ENCODE data around the gene CCDC187.

The CCDC187 gene

DNA sequence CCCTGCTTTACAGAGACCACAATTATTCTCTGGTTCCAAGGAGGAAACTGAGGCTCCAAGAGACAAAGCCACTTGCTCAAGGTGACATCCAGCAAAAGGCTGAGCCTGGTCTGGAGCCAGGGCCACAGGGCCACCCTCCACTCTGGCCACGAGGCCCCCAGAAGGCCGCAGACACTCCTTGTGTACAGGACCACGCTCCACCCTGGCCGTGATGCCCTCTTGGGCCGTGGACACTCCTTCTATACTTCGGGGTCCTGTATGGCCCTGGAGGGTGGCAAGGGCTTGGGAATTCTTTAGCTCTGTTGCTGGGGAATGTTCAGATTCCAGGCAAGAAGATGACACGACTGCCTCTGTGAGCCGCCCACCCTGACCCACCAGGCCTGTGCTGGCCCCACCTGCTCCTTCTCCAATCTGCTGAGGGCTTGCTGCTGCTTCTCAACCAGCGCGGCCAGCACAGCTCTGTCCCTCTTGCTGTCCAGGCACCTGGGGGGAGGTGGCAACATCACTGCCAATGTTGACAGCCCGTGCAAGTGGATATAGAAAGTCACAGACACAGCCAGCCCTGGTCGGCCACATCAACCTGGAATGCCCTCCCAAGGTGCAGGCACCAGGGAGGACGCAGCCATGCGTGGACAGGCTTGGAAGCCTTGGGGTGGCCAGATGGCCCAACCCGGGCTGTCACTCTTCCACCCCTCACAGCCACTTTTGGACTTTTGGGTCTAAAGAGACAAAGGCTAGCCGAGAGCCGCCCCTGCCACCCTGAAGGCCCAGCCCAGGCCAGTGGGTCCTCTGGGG, 38.1 kb downstream of the CCDC187 start:
- no peak for DNase-seq

DNA sequence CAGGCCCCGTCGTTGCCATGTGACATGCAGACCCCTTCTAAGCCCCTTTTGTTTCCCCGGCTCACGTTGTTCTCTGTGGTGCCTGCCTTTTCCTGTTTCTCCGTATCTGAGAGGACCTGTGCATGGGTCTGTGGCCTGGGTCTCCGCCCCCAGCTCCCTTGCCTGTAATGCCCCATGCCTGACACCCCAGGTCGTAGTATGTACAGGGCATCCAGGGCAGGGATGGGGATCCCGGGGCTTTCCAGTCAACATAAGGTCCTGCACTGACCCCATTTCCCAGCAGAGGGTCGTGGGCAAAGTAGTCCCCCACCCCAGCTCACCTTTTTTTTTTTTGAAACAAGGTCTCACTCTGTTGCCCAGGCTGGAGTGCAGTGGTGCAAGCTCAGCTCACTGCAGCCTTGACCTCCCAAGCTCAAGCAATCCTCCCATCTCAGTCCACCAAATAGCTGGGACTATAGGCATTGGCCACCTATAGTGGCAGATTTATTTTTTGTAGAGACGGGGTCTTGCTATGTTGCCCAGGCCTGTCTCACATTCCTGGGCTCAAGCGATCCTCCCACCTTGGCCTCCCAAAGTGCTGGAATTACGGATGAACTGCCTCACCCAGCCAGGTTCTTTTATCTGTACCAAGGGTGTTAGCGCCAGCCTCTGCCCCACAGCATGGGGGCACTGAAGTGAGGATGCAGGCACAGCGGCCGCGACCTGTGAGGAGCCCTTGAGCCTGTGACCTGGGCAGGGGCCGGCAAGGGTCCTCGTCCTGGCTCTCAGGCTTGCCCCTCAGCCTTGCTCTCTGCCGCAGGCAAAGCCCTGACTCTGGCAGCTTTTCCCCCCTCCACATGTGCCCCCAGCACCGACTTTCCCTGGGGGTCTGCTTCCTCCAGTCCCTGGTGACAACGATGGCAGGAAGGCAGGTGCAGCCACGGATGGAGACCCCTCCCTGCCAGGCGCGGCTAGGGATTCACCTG, 39.2 kb downstream of the CCDC187 start:
- no peak for DNase-seq

DNA sequence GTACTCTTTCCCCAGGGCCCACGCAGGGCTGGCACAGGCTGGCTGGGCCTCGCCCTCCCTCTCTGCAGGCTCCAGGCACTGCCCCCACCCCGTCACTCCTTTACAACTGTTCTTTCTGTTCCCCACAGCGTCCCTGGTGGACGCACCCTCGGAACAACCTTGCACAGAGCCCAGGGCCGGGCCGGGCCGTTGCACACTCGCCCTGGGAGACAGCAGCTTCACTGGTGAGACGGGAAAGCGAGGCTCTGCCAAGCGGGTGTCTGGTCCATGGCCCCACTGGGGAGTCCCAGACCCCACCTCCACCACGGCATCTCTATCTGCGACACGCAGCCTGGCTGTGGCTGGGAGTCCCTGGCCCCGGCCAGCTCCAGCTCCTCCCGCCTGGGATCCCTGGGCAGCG, 39.9 kb downstream of the CCDC187 start:
- DNase-seq = peak; percentile 21

DNA sequence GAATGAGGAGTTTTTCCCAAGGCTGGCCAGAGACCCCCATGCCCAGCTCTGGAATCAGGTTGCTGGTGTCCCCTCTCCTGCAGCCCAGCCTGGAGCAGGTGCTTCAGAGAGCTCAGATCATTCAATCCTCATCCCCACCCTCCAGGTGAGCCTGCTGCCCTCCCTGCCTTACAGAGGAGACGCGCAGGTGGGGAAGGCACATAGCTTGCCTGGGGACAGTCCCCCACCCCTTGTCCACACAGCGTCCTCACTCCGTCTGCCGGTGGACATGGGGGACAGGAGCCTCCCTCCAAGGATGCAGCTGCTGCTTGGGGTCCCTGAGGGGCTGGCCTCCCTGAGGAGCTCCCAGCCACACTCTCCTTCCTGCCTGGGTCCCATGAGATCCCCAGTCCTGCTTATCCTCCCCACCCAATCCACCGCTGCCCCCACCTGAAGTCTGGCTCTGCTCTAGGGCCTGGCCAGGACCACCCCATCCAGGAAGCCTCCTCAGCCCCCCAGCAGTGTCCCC, 41.2 kb downstream of the CCDC187 start:
- DNase-seq = no peak

DNA sequence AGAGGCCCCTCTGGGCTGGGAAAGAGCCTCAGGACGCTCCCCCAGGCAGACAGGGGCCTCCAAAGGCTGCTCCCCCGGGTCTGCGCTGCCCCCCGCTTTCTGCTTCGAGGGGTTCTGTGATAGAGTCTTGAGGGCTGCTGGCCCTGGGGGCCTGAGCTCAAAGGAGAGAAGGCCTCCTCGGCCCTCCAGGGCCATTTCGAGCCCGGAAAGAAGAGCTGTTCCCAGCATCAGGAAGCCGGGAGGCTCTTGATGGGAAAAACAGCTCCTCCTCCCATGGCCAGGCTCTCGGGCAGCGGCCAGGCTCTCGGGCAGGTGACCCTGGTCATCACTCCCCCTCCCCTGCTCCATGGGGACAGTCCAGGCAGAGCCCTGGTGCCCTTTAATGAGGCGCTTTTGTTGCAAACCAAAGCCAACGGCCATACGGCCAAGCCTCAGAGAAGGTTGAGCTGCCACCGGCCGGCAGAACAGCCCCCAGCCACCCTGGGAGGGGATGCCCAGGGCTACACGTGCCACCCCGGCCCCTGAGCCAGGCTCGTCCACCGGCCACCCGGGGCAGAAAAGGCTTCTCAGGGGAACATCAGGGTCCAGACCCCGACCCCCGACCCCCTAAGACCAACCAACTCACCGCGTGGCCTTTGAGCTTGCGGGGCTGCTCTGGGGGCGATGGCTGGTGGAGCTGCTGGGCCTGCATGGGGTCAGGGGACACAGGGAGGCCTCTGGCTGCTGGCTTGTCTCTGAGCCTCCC, 42.0 kb downstream of the CCDC187 start:
- no peak for DNase-seq

DNA sequence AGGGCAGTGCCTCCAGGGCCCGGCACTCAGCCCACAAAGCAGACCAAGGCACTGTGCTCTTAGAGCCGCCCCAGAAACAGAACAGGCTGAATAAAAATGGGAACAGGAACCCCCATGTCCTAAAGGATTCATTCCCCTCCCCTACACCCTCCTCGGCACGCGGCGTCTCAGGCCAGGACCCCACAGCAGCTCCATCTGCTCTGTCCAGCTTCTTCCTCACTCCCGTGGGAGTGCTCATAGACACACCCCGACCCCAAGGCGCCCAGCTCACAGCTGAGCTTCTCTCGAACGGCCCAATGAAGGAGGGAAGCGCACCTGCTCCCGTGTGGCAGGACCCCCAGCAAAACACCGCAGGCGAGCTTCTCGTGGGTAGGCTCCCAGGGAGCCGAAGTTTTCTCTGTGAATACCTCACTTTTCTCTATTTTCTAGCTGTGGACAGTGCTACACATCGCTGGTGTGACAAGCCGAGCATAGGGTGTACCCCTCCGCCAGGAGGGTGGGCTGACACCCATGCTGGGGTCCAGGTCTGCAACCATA, 42.9 kb downstream of the CCDC187 start:
- no peak for DNase-seq

DNA sequence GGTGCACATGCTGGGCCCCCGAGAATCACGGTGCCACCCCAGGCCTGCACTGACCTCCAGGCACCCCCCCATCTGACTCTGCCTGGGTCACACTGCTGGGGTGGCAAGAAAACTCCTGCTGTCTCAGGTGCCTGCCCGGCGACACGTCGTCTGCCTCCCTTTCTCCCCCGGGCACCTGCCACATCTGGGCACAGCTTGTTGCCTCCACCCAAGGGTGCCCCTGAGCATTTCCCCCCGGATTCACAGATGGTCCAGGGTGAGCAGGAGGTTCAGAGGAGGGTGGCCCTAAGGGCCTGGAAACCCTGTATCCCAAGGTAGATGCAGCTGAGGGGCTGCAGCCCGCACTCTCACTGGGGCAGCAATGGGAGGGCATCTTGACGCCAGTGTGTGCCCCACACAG, 43.4 kb downstream of the CCDC187 start:
- no peak for DNase-seq

DNA sequence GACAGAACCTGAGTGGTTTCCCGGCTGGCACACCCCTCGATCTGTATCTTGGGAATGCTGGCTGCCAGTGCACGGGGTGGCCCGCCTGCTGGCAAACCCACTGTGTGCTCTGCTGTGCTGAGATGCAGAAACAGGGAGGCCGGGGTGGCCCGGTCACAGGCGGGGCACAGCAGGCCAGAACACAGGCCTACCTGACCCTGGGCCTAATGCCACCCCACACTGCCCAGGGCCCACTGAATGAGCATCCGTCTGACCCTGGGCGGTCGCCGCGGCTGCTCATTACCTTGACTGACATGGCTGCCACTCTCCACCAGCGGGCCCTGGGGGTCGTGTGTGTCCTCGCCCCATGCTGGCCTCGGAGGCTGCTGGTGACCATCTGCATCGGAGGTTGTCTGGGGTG, 44.1 kb downstream of the CCDC187 start:
- DNase-seq = no peak

DNA sequence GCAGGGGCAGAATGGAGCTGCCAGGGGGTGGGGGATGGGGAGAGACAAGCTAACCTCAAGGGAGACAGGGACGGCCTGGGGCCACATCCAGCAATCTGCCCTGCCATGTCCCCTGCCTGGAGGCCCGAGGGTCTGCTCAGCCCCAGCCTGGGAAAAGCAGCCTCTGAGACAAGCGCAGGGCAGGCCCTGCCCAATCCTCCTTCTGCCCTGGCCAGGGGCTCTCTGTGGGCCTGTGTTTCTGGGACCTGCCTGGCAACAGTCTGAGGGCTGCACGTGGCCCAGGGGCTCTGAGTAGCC, 44.4 kb downstream of the CCDC187 start:
- DNase-seq = no peak

DNA sequence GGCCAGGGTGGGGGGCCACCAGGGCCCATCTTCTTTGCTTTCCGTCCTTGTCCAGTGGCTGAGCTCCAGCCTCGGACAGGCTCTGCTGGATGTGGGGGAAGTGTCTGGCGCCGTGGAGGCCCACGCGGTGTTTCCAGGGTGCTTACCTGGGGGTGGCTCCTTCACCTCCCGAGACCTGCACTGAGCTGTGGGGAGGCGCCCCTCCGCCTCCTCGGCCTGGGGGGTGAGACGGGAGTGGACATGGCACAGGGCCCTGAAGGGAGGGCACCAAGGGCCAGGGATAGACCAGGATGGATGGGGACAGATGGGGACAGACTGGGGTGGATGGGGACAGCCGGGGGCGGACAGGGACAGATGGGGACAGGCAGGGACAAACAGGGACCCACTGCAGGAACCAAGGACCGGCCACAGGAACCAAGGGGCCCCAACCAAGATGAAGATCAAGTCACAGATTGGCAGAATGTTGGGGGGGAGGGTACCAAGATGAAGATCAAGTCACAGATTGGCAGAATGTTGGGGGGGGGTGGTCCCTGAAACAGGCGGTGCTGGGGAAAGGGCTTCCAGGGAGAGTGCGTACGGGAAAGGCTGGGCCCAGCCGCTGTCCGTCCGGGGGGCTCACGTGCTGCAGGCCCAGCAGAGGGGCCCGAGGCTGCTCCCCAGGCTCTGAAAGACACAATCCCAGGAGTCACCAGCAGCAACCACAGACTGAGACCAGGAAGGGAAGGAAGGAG, 44.9 kb downstream of the CCDC187 start:
- DNase-seq = no peak

DNA sequence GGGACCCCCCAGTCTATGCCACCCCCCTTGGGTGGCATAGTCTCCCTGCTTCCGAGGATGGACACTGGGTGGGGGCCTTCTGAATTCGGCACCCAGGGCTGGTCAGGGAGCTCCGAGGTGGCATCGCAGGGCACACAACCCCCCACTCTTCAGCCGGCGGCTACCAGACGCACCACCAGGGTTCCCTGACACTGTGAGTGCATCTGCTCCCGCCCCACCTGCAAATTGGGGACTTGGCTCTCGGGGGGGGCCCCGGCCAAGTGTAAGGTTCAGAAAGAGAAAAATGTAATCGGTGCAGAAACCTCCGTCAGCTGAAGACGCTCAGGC, 45.6 kb downstream of the CCDC187 start:
- DNase-seq = no peak

DNA sequence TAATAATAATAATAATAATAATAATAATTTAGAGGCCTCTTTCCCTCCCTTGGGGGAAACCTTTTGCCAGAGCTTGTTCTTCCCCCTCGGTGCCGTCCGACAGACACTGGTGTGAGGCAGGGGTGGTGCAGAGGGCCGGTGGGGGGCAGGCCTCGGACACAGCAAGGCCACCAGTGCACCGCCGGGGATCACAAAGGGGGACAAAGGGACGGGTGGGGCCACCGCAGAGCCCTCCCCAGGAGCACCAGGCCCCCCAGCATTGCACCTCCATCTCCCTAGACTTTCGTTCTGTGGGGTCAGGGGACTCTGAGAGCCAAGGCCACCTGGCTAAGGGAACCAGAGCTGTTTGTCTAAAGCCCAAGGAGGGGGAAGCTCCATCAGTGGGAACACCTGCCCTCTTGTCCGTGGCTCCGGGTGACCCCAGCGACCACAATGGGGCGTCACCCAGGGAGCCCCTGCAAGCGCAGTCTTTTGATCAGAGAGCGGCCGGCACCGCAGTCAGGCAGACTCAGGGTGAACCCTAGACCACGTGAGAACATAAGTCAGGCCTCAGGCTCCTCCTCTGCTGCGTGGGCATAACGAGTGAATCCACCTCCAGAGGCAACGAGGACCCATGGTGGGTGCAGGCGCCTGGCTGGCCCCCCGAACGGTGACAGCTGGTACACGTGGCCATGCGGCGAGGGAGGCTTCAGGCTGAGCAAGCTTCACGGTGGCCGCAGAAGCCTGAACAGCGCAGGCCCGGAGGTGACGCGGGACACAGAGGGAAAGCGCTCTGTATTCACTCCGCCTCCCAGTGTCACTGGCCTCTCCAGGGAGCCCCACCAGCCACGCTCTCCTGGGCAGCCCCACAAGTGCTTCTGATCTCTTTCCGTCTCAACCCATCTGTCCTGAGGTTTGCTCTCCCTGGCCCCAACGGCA, 46.3 kb downstream of the CCDC187 start:
- no peak for DNase-seq

DNA sequence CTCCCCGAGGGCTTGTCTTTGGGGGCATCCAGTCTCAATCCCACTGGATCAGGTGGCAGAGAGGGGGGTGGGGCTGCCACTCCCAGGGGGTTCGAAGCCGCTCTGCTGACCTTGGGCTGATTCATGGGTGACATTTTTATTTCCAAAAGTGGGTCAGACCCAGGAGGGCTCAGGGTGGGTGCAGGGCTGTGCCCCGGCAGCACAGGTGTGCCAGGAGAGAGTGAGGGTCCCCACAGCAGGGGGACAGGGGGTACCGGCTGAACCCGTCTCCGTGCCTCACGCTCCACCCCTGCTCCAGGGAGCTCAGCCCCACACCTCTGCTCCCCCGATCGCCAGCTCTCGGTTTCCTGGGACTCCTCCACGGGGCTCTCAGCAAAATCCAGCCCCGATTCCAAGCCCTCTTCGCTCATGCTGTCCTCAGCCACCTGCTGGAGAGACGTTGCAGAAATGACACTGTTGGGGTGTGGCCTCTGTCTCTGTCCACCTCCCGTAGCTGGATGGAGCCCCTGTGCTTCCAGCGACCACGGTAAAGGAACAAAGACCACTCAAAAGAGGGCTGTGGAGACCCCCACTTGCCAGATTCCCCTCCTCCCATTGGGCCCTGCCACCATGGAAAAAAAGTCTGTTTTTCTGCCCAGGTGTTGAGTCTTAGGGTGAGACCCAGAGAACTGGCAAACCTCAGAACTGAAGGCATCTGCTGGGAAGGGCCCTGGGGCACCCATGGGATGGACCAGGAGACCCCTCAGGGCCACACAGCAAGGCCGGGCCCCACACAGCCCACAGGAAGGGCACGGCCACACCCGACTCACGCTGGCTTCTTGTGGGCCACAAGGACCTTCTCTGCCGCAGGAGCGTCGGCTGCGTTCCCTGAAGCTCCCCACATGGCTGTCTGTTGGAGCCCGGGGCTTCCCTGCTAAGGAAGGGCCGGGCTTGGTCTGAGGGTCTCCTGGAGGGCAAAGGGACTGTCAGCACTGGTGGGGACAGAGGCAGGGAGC, 47.7 kb downstream of the CCDC187 start:
- DNase-seq = no peak

DNA sequence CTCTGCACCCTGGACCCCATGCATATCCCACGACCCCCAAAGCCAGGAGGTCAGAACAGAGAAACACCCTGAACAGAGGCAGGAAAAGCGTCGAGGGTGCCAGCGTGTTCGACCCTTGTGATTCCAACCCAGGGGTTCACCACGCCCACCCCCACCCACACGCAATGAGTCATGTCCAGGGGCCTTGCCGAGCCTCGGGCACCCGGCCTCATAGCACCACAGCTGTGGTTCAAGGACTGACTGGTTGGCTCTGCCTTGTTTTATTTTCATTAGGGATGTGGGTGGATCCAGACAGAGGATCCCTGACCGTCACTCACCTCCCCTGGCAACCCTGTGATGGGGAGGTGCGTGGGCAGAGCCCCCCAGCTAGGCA, 48.7 kb downstream of the CCDC187 start:
- no peak for DNase-seq

DNA sequence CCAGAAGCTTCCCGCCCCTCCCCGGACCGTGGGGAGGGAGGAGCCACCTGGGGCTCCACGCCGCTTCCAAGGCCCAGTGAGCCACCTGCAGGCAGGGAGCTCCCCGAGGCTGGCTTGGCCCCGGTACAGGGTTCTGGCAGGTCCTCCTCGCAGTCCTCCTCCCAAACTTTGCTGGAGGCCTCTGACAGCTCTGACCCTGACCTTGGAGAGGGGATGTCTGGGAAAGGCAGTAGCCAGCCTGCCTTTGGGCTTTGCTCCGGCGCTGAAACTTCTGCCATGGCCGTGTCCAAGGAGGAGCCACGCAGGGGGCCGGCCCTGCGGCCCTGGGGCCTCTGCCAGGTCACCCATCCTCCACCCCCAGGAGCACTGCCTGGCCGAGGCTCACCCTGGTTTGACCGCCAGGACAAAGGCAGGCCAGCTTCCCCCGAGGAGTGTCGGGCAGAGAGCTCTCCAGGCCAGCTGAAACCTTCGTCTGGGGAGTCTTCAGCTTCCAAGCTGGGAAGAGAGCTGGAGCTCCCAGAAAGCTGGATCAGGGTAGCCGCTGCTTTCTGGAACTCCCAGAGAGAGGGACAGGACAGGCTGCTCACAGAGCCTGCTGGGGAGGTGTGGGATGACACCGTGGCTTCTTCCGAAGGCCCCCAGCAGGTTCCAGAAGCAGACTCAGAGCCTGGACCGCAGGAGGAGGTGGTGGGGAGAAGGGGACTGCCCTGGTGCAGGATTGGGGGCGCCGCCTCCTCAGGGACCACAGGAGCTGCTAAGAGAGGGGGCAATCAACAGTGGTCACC, 49.3 kb downstream of the CCDC187 start:
- DNase-seq = no peak

DNA sequence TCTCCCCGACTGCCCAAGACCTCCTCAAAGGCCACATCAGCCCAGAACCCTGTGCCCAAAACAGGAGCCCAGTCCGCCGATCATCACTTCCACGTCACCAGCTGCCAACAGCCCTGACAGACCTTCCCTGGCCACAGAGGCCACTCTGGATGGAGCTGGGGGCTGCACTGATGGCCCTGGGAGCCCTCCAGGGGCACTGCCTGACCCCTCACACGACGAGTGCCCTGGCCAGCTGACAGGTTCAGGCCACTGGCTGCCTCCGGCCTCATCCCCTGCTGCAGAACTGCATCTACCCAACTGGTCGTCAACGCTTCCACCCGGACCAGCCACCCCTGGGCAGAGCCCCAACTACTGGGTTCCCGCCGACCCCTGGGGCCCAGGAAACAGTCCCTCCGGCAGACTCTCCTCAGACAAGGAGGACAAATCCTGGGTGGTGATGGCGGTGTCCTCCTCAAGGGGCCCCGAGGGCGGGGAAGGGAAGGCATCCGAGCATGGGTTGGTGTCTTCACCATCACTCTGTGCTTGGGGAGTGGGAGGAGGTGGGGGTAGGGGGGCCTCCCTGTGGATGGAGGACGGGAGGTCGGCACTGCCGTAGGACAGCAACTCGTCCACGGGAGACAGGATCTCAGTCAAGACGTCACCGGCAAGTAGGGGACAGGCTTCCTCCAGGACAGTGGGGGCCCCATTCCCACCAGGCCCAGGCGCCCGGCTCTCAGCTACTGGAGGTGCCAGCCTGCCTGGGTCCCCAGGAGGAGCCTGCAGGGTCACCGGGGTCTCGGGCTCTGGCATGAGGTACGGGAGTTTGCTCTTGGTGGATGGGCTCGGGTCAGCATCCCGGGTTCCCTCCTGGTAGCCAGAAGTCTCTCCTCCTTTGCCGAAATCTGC, 50.4 kb downstream of the CCDC187 start:
- no peak for DNase-seq

DNA sequence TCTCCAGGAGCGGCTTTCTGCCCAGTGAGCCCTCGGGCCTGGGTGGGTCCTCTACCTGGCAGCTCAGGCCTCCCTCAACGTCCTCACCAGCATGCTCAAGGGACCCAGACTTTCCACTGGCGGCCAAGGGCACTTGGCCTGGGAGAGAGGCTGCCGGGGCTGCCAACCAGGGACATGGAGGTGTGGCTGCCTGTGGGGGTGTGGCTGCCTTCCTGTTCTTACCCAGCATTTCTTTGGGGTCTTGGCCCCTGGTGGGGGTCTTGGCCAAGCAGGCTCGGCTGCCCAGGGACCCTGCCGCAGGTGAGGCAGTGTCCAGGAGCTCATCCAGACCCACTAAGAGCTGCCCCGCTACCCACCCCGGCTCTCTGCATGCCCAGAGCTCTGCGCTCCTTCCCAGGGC, 51.0 kb downstream of the CCDC187 start:
- no peak for DNase-seq

DNA sequence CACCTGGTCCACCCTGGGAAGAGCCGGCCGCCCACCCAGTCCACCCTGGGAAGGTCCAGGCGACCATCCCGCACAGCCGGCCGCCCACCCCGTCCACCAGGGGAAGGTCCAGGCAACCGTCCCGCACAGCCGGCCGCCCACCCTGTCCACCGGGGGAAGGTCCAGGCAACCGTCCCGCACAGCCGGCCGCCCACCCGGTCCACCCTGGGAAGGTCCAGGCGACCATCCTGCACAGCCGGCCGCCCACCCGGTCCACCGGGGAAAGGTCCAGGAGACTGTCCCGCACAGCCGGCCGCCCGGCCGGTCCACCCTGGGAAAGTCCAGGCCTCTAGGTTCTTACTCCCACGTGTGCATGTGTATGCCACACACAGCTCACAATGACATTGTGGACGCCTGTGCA, 51.6 kb downstream of the CCDC187 start:
- DNase-seq = no peak

Measured in NCI-H1694 (cell line).